OCI-LY1 (cell line): ENCODE results near the gene PPP2R2D.

Experiments
- H2AFZ ChIP-seq: fragments of 200-600 bp; sonication (generic), shearing (Covaris generic); 2 replicates; pipeline ENCODE4 v1.6.0; 2014; ENCODE audit warnings: antibody characterized with exemption, mild to moderate bottlenecking, low read length
- H3F3A ChIP-seq: fragments of 200-600 bp; sonication (generic), shearing (Covaris generic); 2 replicates; pipeline ENCODE4 v1.6.0; 2014; ENCODE audit warnings: mild to moderate bottlenecking, antibody characterized with exemption, low read length, moderate library complexity; ENCODE audit not compliant: insufficient read depth
- H3K27ac ChIP-seq: fragments of 200-600 bp; sonication (generic); 2 replicates; pipeline ENCODE4 v1.5.1; 2014; ENCODE audit warnings: low read length, mixed run types, mild to moderate bottlenecking, low read depth; ENCODE audit not compliant: poor library complexity, severe bottlenecking
- H3K27me3 ChIP-seq: fragments of 200-600 bp; sonication (generic); 2 replicates; pipeline ENCODE4 v1.6.0; 2014; ENCODE audit warnings: antibody characterized with exemption, mild to moderate bottlenecking, low read length, moderate library complexity; ENCODE audit not compliant: insufficient read depth
- H3K36me3 ChIP-seq: fragments of 200-600 bp; sonication (generic); 2 replicates; pipeline ENCODE4 v1.6.1; 2014; ENCODE audit warnings: mild to moderate bottlenecking, antibody characterized with exemption, low read length, moderate library complexity, mixed read lengths; ENCODE audit not compliant: insufficient read depth
- H3K4me1 ChIP-seq: fragments of 200-600 bp; sonication (generic); 2 replicates; pipeline ENCODE4 v1.5.1; 2014; ENCODE audit warnings: mild to moderate bottlenecking, low read length, moderate library complexity; ENCODE audit not compliant: insufficient read depth, severe bottlenecking
- H3K4me2 ChIP-seq: fragments of 200-600 bp; sonication (generic), shearing (Covaris generic); 2 replicates; pipeline ENCODE4 v1.6.1; 2014; ENCODE audit warnings: low read length
- H3K4me3 ChIP-seq: fragments of 200-600 bp; sonication (generic); 2 replicates; pipeline ENCODE4 v1.5.1; 2014; ENCODE audit warnings: low read length, low read depth, mild to moderate bottlenecking, mixed read lengths; ENCODE audit not compliant: poor library complexity, severe bottlenecking
- H3K79me2 ChIP-seq: fragments of 200-600 bp; shearing (Covaris generic); 2 replicates; pipeline ENCODE4 v1.6.1; 2016; ENCODE audit warnings: mixed run types, low read length, mixed read lengths; ENCODE audit not compliant: insufficient read depth
- H3K9ac ChIP-seq: fragments of 200-600 bp; sonication (generic), shearing (Covaris generic); 2 replicates; pipeline ENCODE4 v1.6.1; 2014; ENCODE audit warnings: mild to moderate bottlenecking, low read length, mixed read lengths
- H3K9me2 ChIP-seq: fragments of 200-600 bp; sonication (generic), shearing (Covaris generic); 2 replicates; pipeline ENCODE4 v1.6.1; 2014; ENCODE audit warnings: low read depth, mild to moderate bottlenecking, low read length, mixed read lengths
- H3K9me3 ChIP-seq: fragments of 200-600 bp; shearing (Covaris generic); 2 replicates; pipeline ENCODE4 v1.6.1; 2014; ENCODE audit warnings: low read length, mixed read lengths
- H4K20me1 ChIP-seq: fragments of 200-600 bp; sonication (generic), shearing (Covaris generic); 2 replicates; pipeline ENCODE4 v1.6.0; 2016; ENCODE audit warnings: mild to moderate bottlenecking, low read length; ENCODE audit not compliant: insufficient read depth
- EZH2 ChIP-seq: fragments of 200-600 bp; sonication (generic), shearing (Covaris generic); IDR thresholded peaks from 2 replicates; pipeline ENCODE4 v1.8.0; 2017; ENCODE audit warnings: borderline replicate concordance, mixed run types, mild to moderate bottlenecking, antibody characterized with exemption, low read length, moderate library complexity, mixed read lengths
- TF ChIP-seq, protein P1 (sequence below): fragments of 200-600 bp; sonication (generic), shearing (Covaris generic); IDR thresholded peaks from 2 replicates; pipeline ENCODE4 v1.5.1; 2017; ENCODE audit warnings: mild to moderate bottlenecking, antibody characterized with exemption, low read length, moderate library complexity, mixed read lengths

PPP2R2D gene

DNA sequence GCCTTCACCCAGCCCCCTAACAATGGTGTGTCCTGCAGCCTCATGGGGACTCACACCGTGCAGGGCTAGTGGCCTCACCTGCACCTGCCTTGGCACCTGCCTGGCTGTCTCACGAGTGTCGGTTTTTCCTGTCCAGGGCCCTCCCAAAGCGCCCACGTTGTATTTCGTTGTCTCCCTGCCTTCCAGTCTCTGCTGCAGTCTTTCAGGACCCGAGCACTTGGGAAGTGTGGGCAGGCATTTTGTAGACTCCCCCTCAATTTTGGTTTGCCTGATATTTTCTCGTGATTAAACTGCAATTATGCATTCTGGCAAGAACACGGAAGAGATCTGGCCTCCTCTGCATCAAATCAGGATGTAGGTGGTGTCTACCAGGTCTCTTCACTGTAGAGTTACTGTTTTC, 63.0 kb downstream of the PPP2R2D start:
- Histone ChIP-seq H3K27me3 (no peaks in the 10 kb centered on the region), H3K36me3 (peaks cover 36% of the 10 kb centered on the region), H3K9ac (no peak overlapping the region), H3K4me1 (no peaks in the 10 kb centered on the region), H3K4me2 (no peak overlapping the region), H3K9me3 (no peaks in the 10 kb centered on the region), H3K9me2 (no peaks in the 10 kb centered on the region), H3K4me3 (no peak overlapping the region), H3K79me2 (no peaks in the 10 kb centered on the region), H4K20me1 (no peaks in the 10 kb centered on the region), H3F3A (no peaks in the 10 kb centered on the region), H3K27ac (no peak overlapping the region), H2AFZ (no peak overlapping the region)
- no peak for TF ChIP-seq EZH2
- TF ChIP-seq, protein P1, sequence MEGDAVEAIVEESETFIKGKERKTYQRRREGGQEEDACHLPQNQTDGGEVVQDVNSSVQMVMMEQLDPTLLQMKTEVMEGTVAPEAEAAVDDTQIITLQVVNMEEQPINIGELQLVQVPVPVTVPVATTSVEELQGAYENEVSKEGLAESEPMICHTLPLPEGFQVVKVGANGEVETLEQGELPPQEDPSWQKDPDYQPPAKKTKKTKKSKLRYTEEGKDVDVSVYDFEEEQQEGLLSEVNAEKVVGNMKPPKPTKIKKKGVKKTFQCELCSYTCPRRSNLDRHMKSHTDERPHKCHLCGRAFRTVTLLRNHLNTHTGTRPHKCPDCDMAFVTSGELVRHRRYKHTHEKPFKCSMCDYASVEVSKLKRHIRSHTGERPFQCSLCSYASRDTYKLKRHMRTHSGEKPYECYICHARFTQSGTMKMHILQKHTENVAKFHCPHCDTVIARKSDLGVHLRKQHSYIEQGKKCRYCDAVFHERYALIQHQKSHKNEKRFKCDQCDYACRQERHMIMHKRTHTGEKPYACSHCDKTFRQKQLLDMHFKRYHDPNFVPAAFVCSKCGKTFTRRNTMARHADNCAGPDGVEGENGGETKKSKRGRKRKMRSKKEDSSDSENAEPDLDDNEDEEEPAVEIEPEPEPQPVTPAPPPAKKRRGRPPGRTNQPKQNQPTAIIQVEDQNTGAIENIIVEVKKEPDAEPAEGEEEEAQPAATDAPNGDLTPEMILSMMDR, result no peak

DNA sequence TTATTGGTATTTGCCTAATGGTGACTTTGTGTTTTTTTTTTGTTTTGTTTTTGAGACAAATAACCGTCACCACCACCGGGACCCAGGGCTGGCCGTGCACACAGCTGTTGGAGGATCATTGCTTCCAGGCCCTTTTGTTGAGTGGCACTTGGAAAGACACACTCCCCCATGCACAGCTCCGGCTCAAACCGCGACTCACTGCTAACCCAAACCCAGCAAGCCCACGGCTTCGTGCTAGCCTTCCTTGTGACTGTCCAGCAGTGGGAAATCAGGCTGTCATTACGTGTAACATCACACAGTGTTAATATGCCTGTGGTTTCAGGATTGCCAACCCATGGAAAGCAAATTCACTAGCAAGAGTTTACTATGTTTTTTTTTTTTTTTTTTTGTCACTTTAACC, 63.5 kb downstream of the PPP2R2D start:
- Histone ChIP-seq H3K36me3 (peaks cover 41% of the 10 kb centered on the region), H4K20me1 (no peaks in the 10 kb centered on the region), H3F3A (no peaks in the 10 kb centered on the region)

GRCh38 chr10:131968949-131969348, 68.1 kb downstream of the PPP2R2D start:
- H3K79me2 ChIP-seq, result no peaks in the 10 kb centered on the region; the same call in 1 of the 2 replicates
- no peaks in the 10 kb centered on the region for H3K27me3 ChIP-seq
- no peak overlapping the region for H3K9ac ChIP-seq
- H3K9me2 ChIP-seq, result no peaks in the 10 kb centered on the region
- no peak for TF ChIP-seq EZH2
- TF ChIP-seq, protein P1, result no peak
- no peak overlapping the region for H2AFZ ChIP-seq
- no peak overlapping the region for H3K4me2 ChIP-seq
- peaks cover 21% of the 10 kb centered on the region for H3K4me1 ChIP-seq
- H3K9me3 ChIP-seq, result no peaks in the 10 kb centered on the region
- H3F3A ChIP-seq, result no peaks in the 10 kb centered on the region
- H3K4me3 ChIP-seq, result no peak overlapping the region
- peaks cover 71% of the 10 kb centered on the region for H3K36me3 ChIP-seq
- no peak overlapping the region for H3K27ac ChIP-seq
- peaks cover 5% of the 10 kb centered on the region; the same call in 1 of the 2 replicates for H4K20me1 ChIP-seq

More for the DNA sequence above, 63.5 kb downstream of the PPP2R2D start:
- H3K27ac ChIP-seq, result no peak overlapping the region
- no peak overlapping the region for H3K9ac ChIP-seq
- H2AFZ ChIP-seq, result no peak overlapping the region
- no peak overlapping the region for H3K4me3 ChIP-seq
- H3K4me1 ChIP-seq, result no peaks in the 10 kb centered on the region
- no peaks in the 10 kb centered on the region for H3K79me2 ChIP-seq
- no peak for TF ChIP-seq EZH2
- TF ChIP-seq, protein P1, result no peak
- no peak overlapping the region for H3K4me2 ChIP-seq
- H3K9me2 ChIP-seq, result no peaks in the 10 kb centered on the region
- H3K27me3 ChIP-seq, result no peaks in the 10 kb centered on the region
- H3K9me3 ChIP-seq, result no peaks in the 10 kb centered on the region
